GM12801 (cell line): ENCODE data around the gene CABLES1.

ENCODE experiments used
- CTCF ChIP-seq: IDR thresholded peaks from one replicate; pipeline ENCODE4 v1.5.1; 2011; ENCODE audit warnings: control low read depth; ENCODE audit not compliant: insufficient read length; ENCODE audit errors: extremely low read depth

CABLES1 gene

DNA sequence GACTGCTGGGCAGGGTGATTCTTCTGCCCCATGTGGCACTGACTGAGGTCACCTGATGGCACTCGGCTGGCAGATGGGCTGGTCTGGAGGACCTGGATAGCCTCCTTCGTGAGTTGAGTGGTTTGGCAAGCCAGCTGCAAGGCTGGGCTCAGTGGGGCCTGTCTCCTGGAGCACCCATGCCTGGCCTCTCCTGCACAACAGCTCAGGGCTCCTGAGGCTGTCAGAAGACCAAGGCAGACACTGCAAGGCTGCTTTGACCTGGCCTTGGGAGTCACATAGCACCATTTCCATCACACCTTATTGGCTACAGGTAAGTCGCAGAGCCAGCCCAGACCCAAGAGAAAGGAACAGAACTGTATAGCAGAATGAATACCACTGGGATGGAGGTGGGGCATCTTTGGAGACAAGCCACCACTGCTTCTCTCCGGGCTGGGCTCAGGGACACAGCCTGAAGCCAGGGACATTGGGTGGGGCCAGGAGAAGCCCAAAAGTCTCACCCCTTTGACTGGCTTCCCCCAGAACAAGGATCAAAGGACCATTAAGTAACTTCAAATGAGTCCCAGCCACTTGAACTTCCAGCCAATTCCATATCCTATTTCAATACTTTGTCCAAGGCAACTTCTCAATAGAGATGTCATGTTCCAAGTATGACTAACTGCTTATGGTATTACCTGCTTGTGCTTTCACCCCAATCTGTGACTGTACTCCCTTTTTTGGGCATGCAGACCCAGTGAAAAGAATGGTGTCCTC, 156.3 kb downstream of the CABLES1 start:
- no peak for TF ChIP-seq CTCF

DNA sequence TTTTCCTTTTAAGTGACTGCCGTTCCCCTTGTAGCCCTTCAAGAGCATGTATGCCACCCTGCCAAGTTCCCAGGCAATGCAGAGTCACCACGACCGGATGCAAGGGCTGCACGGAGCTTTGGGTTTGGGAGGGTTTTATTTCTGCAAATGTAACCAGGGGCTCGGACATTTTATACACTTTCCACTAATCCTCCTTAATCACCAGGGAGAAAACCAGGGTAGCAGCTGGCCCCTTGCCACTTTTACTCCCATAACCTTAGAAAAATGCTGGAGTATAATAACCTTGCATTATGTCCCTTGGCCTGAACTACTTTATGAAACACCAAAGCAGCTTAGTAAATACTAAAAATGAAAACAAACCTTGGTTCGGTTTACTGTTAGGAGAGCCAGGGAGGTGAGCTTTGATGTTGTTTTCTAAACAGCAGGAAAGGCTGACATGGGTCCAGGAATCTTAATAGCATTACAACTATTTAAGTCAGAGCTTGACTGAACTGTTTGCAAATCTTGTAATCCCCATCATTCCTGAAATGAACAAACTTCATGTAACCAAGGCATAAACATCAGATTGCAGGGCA, 165.0 kb downstream of the CABLES1 start:
- no peak for TF ChIP-seq CTCF

- TF ChIP-seq CTCF = no peak
Observed at GRCh38 chr18:23301972-23302371, 166.7 kb downstream of the CABLES1 start.

DNA sequence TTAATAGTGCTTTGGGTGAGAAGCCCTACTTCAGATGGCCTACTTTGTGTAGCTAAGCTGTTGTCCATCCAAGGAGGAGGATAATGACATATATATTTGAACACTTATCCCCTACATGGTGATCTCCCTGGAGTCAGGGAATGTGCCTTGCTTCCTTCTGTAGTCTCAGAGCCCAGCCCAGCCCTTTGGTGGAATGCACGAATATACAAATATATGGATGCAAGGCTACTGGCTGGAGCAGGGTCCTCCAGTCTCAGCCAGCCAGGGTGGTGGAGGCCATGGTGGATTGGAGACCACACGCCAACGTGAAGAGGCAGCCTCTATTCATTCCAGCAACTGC, 167.2 kb downstream of the CABLES1 start:
- no peak for TF ChIP-seq CTCF

DNA sequence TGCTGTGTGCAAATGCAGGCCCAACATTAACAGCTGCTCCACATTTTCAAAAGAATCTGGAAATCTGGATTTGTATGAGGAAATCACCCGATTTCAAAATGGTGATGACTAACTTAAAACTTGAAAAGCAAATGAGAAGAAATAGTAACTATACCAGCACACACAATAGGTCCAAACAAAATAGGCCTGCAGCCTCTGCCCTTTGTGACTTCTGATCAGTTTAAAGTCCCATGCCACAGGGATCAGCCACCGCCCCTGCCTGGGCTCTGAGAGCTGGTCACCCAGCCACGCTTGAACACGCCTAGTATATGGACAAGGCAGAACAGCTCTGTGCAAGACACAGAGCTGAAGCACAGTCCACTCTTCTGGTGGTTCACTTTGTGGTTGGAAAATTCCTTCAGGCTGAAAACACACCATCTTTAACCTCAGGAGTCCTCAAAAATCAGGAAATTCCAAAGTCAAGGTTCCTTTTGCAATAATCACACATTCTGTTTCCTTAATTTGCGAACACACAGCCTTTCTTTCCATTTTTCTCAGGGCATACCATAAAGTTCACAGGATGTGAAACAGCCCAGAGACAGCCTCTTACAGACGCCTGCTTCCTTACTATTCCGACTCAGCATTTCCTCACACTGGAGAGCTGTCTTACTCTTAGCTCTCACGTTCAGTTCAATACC, 167.7 kb downstream of the CABLES1 start:
- no peak for TF ChIP-seq CTCF

DNA sequence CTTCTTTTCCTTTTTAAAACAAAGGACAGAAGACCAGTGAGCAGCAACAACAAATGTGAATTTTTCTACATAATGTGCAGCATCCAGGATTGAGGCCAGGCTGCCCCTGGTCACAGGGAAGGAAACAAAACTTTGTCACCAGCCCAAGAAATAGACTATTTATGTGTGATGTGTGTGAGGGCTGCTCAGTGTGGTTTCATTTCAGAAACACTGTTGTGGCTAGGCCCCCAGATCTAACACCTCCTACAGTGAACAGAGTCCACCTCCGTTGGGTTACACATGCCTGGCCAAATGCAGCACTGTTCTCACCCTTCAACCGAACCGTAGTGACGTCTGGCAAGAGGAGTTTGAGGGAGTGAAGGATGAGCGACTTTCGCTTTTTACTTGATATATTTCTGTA, 171.5 kb downstream of the CABLES1 start:
- no peak for TF ChIP-seq CTCF

DNA sequence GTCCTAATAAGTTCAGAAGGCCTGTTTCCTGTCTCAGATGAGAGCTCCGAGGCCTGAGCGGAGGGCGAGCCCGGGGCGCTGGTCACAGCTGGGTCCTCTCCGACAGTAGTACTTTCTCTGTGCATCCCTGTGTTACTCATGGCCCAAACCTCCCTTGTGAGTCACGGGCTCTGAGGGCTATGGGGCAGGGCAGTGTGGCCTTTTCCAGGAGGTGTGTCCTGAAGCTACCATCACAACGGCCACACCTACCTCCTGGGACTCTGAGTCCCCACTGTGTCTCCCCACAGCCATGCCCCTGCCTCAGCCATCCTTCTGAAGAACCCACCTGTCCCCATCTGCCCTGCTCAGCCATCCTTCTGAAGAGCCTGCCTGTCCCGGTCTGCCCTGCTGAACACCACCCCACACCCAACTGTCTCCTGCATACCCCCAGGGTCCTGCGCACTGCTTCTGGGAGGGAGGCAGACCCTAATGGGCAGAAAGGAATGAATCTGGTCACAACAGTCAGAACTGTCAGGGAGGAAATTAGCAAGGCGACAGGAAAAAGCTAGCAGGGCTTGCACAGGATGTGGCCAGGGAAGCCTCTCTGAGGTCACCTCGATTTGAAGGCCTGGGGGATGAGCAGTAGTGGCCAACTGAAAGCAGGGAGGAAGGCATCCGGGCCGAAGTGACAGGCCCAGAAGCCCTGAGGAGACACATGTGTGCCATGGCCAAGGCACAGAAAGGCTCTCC, 172.4 kb downstream of the CABLES1 start:
- no peak for TF ChIP-seq CTCF
